H1 (cell line): ENCODE measurements around the gene USP3. TPM values are rescaled to one million over a fixed set of nuclear protein-coding genes. Genes with fewer than 3 reads are reported as not detected.

Experiments
- JUND ChIP-seq: IDR thresholded peaks from 2 replicates; pipeline ENCODE4 v1.6.1; 2011; ENCODE audit warnings: mild to moderate bottlenecking, improper control_type of control experiment, low read length
- MAFK ChIP-seq: IDR thresholded peaks from 2 replicates; pipeline ENCODE4 v1.6.1; 2012; ENCODE audit warnings: low read depth, mild to moderate bottlenecking, improper control_type of control experiment, low read length
- RAD21 ChIP-seq, 2 experiments: IDR thresholded peaks in 1 of 2; conservative IDR thresholded peaks in 1 of 2; 2 replicates each; pipeline ENCODE4 v1.6.1; 2011; ENCODE audit warnings: low read depth in 2 of 2, low read length in 2 of 2, improper control_type of control experiment in 1 of 2, inconsistent platforms in 1 of 2, mild to moderate bottlenecking in 1 of 2, moderate library complexity in 1 of 2
- SIN3A ChIP-seq, 2 experiments: IDR thresholded peaks in 1 of 2; conservative IDR thresholded peaks in 1 of 2; 2 replicates each; pipeline ENCODE4 v1.6.1; 2011 to 2012; ENCODE audit warnings: low read length in 2 of 2, improper control_type of control experiment in 1 of 2, low read depth in 1 of 2, mild to moderate bottlenecking in 1 of 2
- USF2 ChIP-seq: IDR thresholded peaks from 2 replicates; pipeline ENCODE4 v1.6.1; 2011; ENCODE audit warnings: low read length, improper control_type of control experiment
- polyA plus RNA-seq, 7 experiments: library from polyadenylated mRNA; depleted of rRNA in 3 of 7; stranded (reverse) in 5 of 7; unstranded in 2 of 7; fragments of >200 nt in 5 of 7; fragments of 200-250 nt in 2 of 7; gene quantifications; 1 replicate in 5 of 7; 2 replicates in 1 of 7; 4 replicates in 1 of 7; pipeline versions ENCODE4 v1.2.1 to v1.2.3, GENCODE V29; 2011 to 2013; ENCODE audit warnings: missing spikeins in 2 of 7, mixed read lengths in 2 of 7
- total RNA-seq: library from RNA; stranded (reverse); fragmentation: NEBNext Ultra II Directional; extraction: Animal tissue kit (Norgen Biotek cat#: 25700); gene quantifications from 2 replicates; pipeline ENCODE4 v1.2.1, GENCODE V29; 2021

USP3 gene
- total and polyA plus RNA-seq, 2 of the 8 experiments (the other 6 are each of a cell fraction or from before 2014, with no cell fraction given): 15.5 to 16.2 TPM

GRCh38 chr15:63612300-63612699 is 107.9 kb downstream of the USP3 start (continued):
- no peak for TF ChIP-seq RAD21 (IDR thresholded peaks at IDR 0.05 in 1 of 2, conservative IDR thresholded peaks at IDR 0.05 in 1 of 2; ENCODE audit: low read depth in 2 of 2, low read length in 2 of 2)
- TF ChIP-seq JUND: no peak
- no peak for TF ChIP-seq MAFK
- no peak for TF ChIP-seq USF2
- no peak for TF ChIP-seq SIN3A (conservative IDR thresholded peaks at IDR 0.05 in 1 of 2, IDR thresholded peaks at IDR 0.05 in 1 of 2; ENCODE audit: low read depth in 1 of 2, low read length in 2 of 2)
